Right lung (tissue), 5 donors: ENCODE results near the gene RBM33. TPM values are rescaled to one million over a fixed set of nuclear protein-coding genes. Genes with fewer than 3 reads are reported as not detected.

Experiments
- DNase-seq, 2 donors: peaks; one replicate each; pipeline ENCODE4 v3.0.0-alpha.2; 2013
- polyA plus RNA-seq, 5 donors: library from polyadenylated mRNA; unstranded; fragments of 120-200 nt; gene quantifications; one replicate each; pipeline versions ENCODE4 v1.2.1 to v1.2.3, GENCODE V29; 2013; ENCODE audit warnings: inconsistent platforms in 1 of 5, low replicate concordance in 1 of 5; ENCODE audit not compliant: insufficient read length in 5 of 5, insufficient read depth in 1 of 5

RBM33 gene
- polyA plus RNA-seq, 5 donors = 33.9 to 55.5 (median 41.5) TPM

DNA sequence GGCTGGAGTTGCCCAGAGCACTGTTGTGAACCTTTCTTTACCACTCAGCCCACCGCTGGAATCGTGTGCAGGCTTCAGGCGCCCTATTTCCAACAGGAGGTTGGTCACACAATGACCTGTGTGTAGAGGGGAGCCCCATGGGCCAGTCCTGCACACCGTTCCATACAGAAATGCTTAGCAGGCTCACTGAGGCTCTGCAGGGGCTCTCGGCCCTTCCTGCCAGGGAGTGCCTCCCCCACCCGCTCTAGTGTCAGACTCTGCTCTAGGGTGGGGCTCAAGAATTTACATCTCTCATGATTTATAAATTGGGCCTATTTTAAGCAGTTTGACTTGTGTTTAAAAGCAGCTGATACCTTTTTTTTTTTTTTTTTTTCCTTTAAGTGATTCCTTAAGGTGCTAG lies 125.8 kb downstream of the RBM33 start:
- no peak for DNase-seq

DNA sequence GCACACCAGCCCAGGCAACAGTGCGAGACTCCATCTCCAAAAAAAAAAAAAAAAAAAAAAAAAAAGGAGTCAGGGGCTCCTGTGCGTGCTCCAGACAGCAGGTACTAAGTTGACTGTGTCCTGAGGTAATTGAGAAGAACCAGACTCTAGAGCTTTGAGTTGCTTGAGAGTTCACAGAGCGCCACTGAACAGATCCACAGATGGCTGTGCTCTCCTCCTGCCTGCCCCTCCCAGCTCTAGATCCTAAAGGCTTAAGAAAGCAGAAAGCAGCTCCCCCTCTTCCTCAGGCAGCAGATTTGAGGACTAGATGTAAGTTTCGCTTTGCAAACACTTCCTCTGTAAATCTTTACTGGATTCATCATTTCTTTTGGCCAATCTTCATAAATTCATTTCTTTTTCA lies 129.1 kb downstream of the RBM33 start:
- no peak for DNase-seq

DNA sequence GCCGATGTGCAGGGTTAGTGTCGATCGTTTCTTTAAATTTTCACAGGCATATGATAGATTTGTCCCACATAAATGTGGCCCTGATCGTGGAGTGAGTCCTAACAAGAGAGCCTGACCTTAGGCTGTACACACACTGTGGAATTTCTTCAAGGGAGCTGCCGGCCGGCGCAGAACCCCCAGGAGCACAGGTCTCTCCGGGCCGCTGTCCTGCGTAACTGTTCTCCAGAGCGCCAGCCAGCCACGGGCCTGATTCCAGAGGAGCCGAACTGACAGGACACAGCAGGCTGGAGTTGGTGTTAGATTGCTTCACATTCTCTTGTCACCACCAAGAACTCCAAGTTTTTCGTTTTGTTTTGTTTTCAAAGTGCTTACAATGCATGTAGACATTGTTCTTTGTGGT lies 130.5 kb downstream of the RBM33 start:
- no peak for DNase-seq

DNA sequence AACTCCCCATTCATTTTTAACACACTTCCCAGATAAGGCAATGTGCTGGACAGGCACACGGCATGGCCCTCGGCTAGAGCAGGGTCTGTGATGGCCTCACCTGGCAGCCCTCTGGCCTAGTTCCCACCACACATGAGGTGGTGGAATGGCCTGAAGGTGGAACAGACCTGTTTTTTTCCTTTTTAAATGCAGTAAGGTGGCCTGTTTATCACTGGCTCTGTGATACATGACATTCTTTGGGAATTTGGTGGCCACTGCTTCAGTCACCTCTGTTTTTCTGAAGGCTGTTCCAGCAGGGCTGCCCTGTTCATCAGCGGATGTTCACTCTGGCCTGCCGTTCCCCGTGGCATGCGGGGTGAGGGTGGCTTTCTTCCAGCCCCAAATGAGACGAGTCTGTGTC lies 131.2 kb downstream of the RBM33 start:
- DNase-seq = no peak

DNA sequence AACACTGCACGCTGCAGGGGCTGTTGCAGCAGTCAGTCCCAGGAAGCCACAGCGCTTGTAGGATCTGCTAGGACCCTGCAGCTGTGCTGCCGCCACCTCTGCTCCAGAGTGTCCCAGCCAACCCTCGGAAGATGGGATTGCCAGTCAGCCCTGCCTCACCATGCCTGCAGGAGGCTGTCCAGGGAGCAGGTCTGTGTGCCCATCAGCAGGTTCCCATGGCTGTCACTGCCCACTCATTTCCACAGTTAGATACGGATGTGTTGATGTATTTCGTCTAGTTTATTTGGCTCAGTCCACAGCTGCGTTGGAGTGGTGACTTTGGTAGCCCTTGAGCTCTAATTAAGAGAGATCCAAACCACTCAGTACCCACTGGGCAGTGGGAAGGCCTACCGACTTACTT lies 132.1 kb downstream of the RBM33 start:
- no peak for DNase-seq

DNA sequence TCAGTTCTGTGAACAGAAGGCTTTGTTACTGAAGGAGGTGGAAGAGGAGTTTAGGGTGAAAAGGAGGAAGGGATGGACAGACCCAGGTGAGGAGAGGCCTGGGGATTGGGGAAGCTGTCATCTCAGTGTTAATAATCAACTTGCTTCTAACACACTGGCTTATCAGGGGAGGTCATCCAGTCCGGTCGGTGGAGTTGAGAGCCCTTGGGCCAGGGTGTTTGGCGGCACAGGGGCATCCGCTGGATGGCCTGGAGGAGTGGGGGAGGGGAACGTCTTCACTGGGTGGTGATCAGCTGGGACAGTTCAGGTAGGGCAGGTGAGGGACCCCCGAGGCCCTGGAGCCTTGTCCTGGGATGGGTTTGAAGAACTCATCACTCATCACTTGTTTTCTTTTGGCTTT lies 133.9 kb downstream of the RBM33 start:
- DNase-seq = no peak

DNA sequence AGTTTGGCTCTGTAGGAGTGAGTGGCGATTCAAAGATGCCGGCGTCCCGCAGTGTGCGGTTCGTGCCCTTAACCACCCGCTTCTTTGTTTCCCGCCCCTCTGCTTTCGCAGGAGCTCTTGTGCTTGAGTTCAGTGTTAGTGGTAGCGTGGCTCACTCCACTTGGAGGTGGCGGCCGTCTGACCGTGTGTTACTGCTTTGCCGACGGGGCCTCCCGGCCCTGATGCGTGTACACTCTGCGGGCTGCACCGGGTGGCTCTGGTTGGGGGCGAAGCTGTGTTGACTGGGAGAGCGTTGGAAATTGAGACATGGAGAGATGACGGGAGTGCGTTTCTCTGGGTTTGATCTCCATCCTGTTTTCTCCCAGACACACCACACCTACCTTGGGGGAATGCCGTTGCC lies 136.4 kb downstream of the RBM33 start:
- DNase-seq = no peak

DNA sequence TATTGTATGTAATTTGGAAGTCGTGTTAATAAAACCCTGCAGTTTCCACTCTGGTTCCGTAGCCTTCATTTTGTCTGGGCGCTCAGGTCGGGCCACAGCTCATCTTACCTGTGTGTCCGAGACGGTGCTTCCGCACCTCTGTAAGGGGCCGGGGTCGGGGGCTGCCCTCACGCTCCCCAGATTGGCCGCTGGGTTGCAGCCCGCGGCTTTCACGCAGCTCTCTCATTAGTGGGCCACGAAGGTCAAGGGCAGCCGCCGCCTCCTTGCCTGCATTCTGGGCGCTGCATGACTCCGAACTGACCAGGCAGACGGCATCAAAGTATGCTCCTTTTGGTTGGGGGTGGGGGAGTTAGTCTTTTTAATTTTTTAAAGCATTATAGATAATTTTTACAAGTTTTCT lies 137.0 kb downstream of the RBM33 start:
- no peak for DNase-seq

DNA sequence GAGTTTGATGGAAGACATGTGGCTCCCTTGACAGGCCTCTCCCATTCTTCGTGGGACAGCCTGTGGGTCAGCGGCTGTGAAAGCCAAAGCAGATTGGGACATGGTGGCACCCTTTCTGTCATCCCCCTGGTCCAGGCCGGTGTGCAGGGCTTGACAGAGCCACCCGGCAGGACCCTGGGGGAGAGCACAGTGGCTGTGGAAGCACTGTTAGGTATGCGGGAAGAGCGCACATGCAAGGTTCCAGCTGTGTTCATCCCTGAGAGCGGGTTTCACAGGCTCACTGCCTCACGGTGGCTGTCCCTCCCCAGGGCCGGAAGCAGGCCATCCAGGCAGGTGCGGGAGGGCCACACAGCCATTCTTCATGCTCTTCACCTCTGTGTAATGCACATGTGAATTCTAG lies 138.0 kb downstream of the RBM33 start:
- DNase-seq = no peak

DNA sequence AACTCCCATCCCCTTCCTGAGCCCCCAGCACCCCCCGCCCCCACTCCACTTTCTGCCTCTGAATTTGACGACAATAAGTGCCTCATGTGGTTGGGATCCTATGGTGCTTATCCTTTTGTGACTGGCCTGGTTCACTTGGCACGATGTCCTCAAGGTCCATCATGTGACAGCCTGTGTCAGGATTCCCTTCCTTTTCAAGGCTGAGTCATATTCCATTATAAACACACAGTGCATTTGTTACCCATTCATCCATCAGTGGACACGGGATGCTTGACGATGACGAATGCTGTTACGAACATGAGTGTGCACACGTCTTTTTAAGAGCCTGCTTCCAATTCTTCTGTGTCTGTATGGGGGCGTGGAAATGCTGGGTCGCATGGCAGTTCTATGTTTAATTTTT lies 141.1 kb downstream of the RBM33 start:
- DNase-seq = no peak

DNA sequence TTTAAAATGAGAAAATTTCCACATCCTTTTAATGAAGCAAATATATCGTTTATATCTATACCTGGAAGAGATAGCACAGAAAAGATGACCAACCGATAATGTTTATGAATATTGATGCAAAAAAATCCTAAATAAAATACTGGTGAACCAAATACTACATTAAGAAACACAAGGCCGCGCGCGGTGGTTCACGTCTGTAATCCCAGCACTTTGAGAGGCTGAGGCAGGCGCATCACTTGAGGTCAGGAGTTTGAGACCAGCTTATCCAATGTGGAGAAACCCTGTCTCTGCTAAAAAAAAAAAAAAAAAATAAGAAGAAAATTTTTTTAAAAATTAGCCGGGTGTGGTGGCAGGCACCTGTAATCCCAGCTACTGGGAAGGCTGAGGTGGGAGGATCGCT lies 142.0 kb downstream of the RBM33 start:
- DNase-seq = no peak

DNA sequence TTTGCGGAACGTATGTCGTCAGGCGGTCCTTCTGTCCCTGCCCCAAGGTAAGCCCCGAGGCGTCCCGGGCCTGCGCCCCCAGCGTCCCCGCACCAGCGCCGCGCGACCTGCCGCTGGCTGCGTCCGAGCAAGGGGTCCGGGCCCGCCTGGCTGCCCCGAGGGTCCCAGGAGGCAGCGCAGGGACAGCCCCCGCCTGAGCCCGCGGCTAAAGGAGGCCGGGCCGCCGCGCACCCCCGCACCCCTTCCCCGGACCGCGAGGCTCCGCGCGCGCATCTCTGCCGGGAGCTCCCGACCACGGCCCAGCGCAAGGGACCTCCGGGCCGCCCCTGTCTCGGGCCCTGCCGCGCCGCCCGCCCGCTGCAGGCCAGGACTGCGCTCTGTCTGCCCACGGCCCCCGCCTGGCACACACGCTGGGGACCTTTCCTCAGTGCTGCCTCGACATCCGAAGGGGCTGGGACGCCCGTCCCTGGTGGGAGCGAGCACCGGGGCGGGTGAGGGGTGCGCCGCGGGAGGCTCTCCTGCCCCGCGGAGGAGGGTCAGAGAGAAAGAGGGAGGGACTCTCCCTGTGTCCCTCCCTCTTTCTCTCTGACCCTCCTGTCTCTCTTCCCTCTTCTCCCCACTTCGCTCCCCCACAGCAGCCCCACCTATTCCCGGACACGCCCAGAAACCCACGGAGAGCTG lies 142.8 kb downstream of the RBM33 start:
- no peak for DNase-seq

DNA sequence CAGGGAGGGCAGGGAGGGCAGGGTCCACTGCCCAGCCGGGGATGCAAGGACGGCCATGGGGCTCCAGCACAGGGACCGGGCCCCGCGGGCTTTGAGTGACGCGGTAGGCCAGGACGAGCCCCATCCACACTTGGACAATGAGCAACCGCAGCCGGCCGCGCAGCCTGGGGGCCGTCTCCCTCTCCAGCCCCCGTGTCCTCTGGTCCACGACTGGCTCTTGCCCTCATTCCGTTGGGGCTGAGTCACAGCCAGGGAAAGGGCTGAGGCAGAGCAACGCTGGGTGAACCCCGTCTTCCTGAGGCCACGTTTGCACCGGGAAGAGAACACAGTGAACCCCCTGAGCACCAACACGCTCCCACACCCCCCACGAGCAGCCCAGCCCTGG lies 144.1 kb downstream of the RBM33 start:
- no peak for DNase-seq

DNA sequence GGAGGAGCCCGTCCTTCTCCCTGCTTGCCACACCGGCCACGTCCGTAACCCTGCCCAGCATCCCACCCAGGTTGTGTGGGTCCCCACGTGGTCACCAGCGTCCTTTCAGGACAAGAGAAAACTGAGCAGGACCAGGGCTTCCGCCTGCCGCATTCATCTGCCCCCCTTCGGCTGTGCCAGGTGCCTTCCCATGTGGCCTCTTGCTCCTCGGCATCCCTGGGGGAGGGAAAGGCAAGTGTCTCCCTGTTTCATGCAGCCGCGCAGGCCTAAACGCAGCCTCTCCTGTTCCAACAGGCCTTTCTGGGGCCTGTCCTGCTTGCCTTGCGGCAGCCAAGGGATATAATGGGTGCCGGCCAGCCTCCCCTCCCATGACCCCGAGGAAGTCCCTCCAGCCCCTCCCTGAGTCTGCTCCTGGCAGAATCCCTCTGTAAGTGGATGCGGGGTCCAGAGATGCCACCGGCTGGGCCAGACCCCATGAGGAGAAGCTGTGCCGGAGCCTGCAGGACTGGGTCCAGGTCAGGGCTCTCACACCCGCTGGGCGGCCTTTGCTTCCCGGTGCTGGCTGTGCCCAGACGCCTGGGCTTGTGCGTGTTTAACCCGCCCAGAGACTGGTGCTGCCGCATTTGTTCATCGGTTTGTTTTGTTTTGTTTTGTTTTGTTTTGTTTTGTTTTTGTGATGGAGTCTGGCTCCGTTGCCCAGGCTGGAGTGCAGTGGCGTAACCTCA lies 144.7 kb downstream of the RBM33 start:
- no peak for DNase-seq

DNA sequence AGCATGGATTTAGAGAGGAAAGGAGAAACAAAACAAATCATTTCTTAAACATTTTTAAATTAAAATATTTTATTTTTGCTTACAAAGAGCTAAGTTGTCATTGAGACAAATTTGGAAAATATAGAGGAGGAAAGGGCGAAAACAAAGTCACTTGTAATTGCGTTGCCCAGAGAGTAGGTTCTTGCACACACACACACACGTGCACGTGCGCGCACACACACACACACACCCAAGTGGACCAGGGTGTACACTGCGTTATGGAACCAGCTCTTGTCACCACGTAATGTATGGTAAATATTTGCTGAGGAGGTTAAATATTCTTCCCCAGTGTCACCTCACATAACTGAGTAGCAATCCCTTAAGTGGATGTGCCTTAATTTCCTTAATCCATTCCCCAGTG lies 146.2 kb downstream of the RBM33 start:
- no peak for DNase-seq

DNA sequence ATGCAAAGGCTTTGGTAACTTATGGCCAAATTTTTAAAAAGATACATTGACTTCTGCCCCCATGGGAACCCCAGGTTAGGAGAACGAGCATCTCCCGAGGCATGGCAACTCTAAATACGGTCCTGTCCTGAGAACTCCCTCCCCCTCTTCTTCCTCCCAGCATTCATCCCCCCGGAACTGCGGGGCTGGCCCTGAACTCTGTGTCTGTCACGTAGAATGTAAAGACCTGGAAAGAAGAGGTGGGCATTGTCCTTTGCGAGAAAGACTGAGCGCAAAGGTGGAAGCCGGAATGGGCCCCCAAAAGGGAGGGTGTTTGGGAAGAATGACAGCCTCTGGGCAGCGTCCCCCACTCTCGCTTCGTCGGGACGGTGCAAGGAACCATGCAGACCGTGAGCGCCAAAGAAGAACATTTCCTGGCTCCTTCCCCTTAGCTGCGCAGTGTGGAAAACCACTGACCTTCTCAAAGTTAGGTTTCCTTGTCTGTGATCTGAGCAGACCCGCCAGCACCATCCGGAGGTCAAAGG lies 146.8 kb downstream of the RBM33 start:
- DNase-seq = no peak

DNA sequence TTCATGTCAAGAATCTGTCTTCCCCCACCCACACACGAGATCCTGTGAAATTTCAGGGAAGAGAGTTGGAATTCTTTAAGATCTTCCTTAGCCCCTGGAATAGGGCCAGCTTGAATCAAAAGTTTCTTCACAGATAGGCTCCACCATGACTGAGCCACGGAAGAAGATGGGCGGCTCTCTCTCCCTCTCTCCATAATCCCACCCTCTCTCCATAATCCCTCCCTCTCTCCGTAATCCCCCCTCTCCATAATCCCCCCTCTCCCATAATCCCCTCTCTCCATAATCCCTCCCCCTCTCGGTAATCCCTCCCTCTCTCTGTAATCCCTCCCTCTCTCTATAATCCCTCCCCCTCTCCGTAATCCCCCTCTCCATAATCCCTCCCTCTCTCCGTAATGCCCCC lies 147.4 kb downstream of the RBM33 start:
- DNase-seq = no peak

DNA sequence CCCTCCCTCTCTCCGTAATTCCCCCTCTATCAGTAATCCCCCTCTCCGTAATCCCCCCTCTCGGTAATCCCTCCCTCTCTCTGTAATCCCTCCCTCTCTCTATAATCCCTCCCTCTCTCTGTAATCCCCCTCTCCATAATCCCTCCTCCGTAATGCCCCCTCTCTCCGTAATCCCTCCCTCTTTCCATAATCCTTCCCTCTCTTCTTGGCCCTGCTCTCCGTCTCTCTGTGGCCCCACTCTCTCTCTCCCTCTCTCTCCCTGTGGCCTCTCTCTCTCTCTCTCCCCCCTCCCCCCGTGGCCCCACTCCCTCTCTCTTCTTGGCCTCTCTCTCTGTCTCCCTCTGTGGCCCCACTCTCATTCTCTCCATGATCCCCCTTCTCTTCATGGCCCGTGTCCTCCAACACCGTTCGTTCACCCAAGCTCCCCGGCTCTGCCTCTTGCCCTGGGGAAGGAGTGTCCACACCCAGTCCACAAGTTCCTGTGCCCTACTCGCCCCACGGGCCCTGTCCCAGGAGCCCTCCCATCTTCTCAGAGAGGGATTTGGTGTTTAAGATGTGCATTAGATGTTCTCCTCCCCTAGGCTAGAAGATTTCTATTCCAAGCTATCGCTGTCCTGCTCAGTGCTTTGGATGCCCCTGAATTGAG lies 148.0 kb downstream of the RBM33 start:
- DNase-seq = no peak

DNA sequence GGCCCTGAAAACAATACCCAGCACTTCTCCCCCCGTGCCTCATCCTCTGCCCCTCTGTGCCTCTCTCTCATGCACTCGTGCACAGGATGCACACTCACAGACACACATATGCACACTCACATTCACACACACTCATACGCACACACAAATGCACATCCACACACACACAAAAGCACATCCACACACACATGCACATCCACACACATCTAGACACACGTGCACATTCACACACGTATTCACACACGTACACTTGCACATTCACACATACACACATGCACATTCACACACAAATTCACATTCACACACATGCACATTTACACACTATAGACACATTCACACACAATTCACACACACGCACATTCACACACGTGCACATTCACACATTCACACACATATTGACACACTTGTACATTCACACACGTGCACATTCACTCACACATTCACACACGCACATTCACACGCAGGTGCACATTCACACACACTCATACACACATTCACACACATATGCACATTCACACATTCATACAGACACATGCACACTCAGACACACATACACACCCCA lies 148.6 kb downstream of the RBM33 start:
- DNase-seq = no peak

DNA sequence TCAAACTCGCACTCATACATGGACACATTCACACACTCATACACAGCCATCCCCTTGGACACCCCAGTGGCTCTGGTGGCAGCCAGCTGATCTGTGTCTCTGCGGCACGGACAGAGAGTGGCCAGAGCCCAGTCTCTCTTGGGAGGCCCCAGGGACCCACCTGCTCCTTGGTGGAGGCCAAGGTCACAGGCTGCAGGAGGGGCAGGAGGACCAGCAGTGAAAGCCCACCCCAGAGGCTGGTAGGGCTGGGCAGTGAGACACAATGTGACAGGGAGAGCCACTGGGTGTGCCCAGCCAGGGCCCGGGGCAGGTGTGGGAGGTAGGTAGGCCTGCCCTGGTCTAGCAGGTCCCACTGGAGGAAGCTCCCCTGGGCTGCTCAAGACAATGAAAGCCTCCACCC lies 149.3 kb downstream of the RBM33 start:
- no peak for DNase-seq

DNA sequence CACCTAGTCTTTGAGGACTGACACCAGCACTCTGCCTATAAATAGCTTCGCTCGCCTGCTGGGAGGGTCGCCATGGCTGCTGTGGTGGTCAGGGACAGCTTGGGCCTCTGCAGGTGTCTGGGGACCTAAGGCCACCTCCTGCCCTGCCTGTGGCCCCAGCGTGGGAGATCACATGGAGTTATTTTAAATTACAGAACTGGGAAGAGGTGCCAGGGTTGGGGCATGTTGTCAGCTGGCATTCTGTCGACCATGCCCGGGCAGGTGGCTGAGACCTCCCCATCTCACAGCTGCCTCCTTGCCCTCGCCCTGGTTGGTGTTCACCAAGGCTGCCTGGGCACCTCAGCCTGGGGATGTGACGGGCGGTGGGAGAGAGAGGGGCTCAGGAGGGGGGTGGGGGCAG lies 149.7 kb downstream of the RBM33 start:
- DNase-seq = no peak

DNA sequence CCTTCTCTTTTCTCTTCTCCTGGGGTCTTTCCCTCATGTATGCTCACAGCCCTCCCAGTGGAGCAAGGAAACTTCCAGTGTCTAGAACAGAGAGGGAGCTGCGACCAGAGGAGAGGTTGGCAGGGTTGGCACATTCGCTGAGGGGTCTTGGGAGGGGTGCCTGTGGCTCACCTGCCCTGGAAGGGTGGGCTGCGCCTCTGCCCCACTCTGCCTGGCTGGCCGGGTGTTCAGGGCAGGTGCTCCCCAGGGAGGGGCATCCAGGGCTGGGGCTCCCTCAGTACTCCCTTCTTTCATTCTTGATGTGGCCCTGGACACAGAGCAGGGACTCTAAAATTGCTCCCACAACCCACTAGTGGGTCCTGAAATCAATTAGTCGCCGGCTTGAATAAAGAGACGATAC lies 150.9 kb downstream of the RBM33 start:
- no peak for DNase-seq

DNA sequence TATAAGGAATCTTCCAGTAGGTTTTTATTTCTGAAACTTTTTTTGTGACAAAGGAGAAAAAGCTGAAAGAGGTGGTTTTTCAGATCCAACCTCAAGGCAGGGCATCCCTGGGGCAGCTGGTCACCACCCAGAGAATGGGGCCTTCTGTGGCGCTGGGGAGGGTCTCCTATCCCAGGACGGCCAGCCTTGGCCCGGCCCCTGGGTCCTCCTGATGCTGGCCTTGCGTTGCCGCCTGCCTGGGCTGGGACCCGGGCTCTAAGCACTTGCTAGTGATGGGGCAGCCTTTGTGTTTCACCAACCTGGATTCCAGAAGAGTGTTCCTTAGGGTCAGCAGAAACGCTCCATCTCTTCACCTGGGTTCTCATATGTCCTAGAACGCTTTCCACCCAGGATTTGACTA lies 151.5 kb downstream of the RBM33 start:
- no peak for DNase-seq
